GM19238 (cell line): ENCODE measurements around the gene RAD51D.
"Not testable (repeated sequence)": the region's sequence is repeated elsewhere in the genome, so short reads cannot be mapped to it uniquely, and the experiment has no call there.

ENCODE experiments used
- DNase-seq: peaks from one replicate; pipeline ENCODE4 v3.0.0; 2011; ENCODE audit warnings: low spot score; ENCODE audit not compliant: insufficient read length

RAD51D gene

GRCh38 chr17:35141681-35142466 lies 22.2 kb upstream of the RAD51D start, which contains the start of gene NLE1:
Gene NLE1 (minus strand): TSS chr17:35142303. CDS start chr17:35142275, 28 bp downstream.
- peak; percentile 92 for DNase-seq

- DNase-seq = no peak
Measured at GRCh38 chr17:35138218-35138617, 18.6 kb upstream of the RAD51D start.

GRCh38 chr17:35135322-35135721 lies 15.7 kb upstream of the RAD51D start:
- DNase-seq = no peak

GRCh38 chr17:35132816-35133550 lies 13.3 kb upstream of the RAD51D start:
- no peak for DNase-seq

GRCh38 chr17:35132099-35132498 lies 12.4 kb upstream of the RAD51D start:
- DNase-seq = no peak

GRCh38 chr17:35130392-35130791 lies 10.7 kb upstream of the RAD51D start:
- no peak for DNase-seq

GRCh38 chr17:35129973-35130351 lies 10.3 kb upstream of the RAD51D start:
- no peak for DNase-seq

- DNase-seq = no peak
Measured at GRCh38 chr17:35129154-35129972, 9.7 kb upstream of the RAD51D start.

- DNase-seq = no peak
Measured at GRCh38 chr17:35127751-35128514, 8.3 kb upstream of the RAD51D start.

- no peak for DNase-seq
Measured at GRCh38 chr17:35121315-35121714, 1.7 kb upstream of the RAD51D start, which contains the start of gene FNDC8. Gene FNDC8 (plus strand): TSS chr17:35121615. CDS start chr17:35121694, 79 bp downstream.

GRCh38 chr17:35117984-35118383 lies 1.7 kb downstream of the RAD51D start:
- DNase-seq = no peak

- no peak for DNase-seq
Measured at GRCh38 chr17:35116845-35117244, 2.8 kb downstream of the RAD51D start.

GRCh38 chr17:35110791-35111190 lies 8.9 kb downstream of the RAD51D start:
- not testable (repeated sequence) for DNase-seq

- DNase-seq = no peak
Measured at GRCh38 chr17:35104844-35105450, 14.7 kb downstream of the RAD51D start.

GRCh38 chr17:35103271-35103670 lies 16.4 kb downstream of the RAD51D start:
- DNase-seq = no peak

GRCh38 chr17:35101725-35102124 lies 17.9 kb downstream of the RAD51D start:
- DNase-seq = no peak

GRCh38 chr17:35101036-35101435 lies 18.6 kb downstream of the RAD51D start:
- no peak for DNase-seq

- DNase-seq = no peak
Measured at GRCh38 chr17:35099908-35100307, 19.8 kb downstream of the RAD51D start.

- no peak for DNase-seq
Measured at GRCh38 chr17:35097776-35098175, 21.9 kb downstream of the RAD51D start.

GRCh38 chr17:35095741-35096140 lies 23.9 kb downstream of the RAD51D start:
- no peak for DNase-seq

- no peak for DNase-seq
Measured at GRCh38 chr17:35094902-35095301, 24.8 kb downstream of the RAD51D start.
